ENCODE results near the gene PHB1.

- TF ChIP-seq EZH2phosphoT487 (IDR thresholded peaks at IDR 0.05; ENCODE audit: borderline replicate concordance, low read depth) (no peak), CTCF (IDR thresholded peaks at IDR 0.05) (no peak), SIN3A (IDR thresholded peaks at IDR 0.05; ENCODE audit: borderline replicate concordance, low read depth, low read length) (no peak)
These were observed 23.2 kb upstream of the PHB1 start for GRCh38 chr17:49437696-49438435.

Measured in SK-N-SH (cell line).